GM10248 (cell line): ENCODE results near the gene RASL10A.

ENCODE experiments used
- CTCF ChIA-PET: fragments of 300-600 bp; sonication (Branson Sonifier 250); formaldehyde crosslinking; extraction: SDS; loops from one replicate; lab custom pipeline; 2021; ENCODE audit warnings: antibody characterized with exemption; lab: Yijun Ruan, JAX
- POLR2A ChIA-PET: fragments of 350-650 bp; sonication (Branson Sonifier 250); formaldehyde crosslinking; extraction: SDS; loops from one replicate; lab custom pipeline; 2020; ENCODE audit warnings: antibody characterized with exemption; lab: Yijun Ruan, JAX
- DNase-seq: peaks from one replicate; pipeline ENCODE4 v3.0.0; 2012; ENCODE audit errors: extremely low spot score
- CTCF ChIP-seq: IDR thresholded peaks from 2 replicates; pipeline ENCODE4 v1.5.1; 2012; ENCODE audit warnings: mild to moderate bottlenecking, low read depth; ENCODE audit errors: extremely low read depth, missing control alignments, control extremely low read depth

Gene RASL10A

DNA sequence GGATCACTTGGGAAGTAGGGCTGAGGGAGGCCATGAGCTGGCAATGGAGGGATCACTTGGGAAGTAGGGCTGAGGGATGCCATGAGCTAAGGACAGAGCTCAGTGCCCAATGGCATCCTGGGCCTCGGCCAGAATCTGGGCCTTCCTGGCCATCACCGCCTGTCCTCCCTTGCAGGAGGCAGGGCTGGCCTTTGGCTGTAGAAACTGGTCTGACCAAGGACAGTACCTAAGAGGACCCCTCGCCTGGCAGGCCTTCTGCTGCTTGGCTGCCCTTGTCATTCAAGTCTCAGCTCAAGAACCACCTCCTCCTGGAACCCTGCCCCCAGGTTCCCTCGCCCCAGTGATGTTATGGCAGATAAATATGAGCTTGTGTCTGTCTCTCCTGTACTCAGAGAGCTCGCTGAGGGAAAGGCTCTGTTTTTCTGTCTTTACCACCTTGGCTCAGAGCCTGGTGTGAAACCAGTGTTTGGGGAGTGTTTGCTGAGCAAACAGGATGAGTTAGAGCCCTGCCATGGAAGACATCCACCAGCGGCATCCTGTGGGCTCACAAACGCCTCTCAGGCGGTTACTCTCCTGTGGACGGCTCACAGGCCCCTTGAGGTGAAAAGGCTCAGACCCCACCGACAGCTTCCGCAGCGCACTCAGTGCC is 19.3 kb upstream of the RASL10A start:
- TF ChIP-seq CTCF: no peak
- ChIA-PET POLR2A (interaction anchor here (0.7 kb wide), 1 partner anchor 215 kb away, joined by 11 read pairs; no protein-coding TSS in a partner anchor), CTCF (interaction anchor here (0.8 kb wide), 1 partner anchor 21 kb away, joined by 3 read pairs; no protein-coding TSS in a partner anchor)
- DNase-seq: no peak

GRCh38 chr22:29334148-29334547 is 18.7 kb upstream of the RASL10A start:
- no peak for TF ChIP-seq CTCF
- DNase-seq: no peak
- ChIA-PET POLR2A (no interaction called here), CTCF (interaction anchor here (0.8 kb wide), 1 partner anchor 21 kb away, joined by 3 read pairs; no protein-coding TSS in a partner anchor)

DNA sequence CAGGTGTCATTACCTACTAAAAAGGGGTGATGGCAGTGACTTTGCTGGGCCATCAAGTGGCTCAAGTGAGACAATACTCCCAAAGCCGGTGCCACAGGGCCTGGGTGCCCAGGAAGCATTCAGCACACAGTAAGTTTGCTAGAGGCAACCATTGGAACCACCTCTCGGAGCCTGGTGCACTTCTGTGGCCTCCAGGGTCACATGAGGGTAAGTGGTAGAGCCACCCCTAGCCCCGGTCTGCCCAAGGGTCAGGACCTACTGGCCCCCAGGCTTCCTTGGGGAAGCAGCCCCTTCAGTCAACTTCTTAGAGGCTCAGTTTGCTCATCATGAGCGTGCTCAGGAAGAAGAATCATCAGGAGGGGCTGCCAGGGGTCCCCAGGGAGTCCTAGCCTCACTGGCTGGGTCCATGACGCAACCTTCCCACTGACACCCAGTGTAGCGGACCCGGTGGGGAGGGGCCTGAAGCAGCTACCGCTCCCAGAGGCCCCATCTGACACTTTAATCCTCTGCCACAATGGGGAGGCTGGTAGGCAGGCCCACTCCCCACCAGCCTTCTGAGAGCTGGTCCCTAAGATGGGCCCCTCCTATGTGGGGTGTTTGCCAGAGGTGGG is 17.5 kb upstream of the RASL10A start:
- POLR2A ChIA-PET: no interaction called here
- CTCF ChIA-PET: interaction anchor here (1.2 kb wide), 1 partner anchor 14 kb away, joined by 4 read pairs; no protein-coding TSS in a partner anchor
- no peak for DNase-seq
- no peak for TF ChIP-seq CTCF

DNA sequence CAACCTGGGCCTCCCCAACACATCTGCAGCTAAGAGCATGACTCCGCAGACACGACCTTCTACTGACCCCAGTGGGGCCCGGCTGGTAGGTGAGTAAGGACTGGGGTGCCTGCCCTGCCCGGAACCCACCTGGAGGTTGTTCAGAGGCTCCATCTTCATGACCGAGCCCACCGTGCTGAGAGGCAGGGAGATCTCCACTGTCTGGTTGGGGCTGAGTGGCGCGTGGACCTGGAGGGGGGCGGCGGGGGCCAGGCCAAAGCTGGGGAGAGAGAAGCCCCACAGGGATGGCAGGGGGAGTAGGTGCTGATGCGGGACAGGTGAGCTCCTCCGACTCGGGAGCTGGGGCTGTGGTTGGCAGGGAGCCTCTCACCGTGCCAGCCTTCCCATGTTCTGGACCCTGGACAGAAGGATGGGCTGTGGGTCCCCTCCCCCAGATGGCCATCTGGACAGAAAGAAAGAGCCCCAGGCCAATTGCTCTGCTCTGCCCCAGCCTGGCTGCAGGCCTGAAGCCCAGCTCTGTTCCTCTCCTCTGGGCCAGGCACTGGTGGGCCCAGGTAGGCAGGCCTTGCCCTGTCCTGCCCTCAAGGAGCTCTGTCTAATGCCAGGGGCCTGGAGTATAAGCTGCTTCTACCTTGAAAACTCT is 16.3 kb upstream of the RASL10A start:
- no peak for DNase-seq
- ChIA-PET CTCF (interaction anchor here (1.2 kb wide), 1 partner anchor 15 kb away, joined by 4 read pairs; no protein-coding TSS in a partner anchor), POLR2A (no interaction called here)
- no peak for TF ChIP-seq CTCF

DNA sequence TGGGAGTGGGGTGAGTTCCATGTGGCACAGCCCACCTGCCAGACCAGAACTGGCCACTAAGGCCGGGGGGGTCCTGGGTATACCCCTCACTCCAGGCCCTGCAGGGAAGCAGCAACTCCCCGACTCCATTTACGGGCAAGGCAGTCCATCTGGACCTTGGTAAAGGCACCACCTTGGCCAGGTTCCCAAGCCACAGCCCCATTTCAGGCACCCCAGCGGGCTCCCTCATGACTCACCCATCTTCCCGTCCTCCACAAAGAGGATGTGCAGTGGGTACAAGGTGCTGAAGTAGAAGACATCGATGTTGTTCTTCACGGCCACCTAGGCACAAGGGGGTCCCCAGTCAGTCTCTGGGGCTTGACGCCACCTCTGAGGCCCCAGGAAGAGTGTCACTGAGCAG is 15.7 kb upstream of the RASL10A start:
- no peak for DNase-seq
- TF ChIP-seq CTCF: no peak
- POLR2A ChIA-PET: no interaction called here
- CTCF ChIA-PET: no interaction called here

DNA sequence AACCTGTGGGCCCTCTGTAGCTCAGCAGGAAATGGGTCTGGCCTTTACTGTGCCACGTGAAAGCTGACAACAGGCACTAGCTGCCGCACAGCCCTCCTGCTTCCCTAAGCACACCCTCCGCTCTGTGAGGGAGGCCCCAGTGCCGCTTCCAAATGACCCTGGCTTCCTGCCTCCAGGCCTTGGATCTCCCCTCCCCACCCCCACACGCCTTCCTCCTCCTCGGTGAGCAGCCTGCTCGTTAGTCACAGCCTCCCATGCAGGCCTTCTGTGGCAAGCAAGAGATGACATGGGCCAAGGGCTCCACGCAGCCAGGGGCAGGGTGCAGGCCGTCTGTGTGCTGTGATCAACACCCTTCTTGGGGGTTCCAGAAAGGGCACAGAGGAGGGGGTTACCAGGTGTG is 15.3 kb upstream of the RASL10A start:
- POLR2A ChIA-PET: no interaction called here
- CTCF ChIA-PET: interaction anchor here (1.0 kb wide), 1 partner anchor 9 kb away, joined by 3 read pairs; no protein-coding TSS in a partner anchor

More for the DNA sequence above, 15.3 kb upstream of the RASL10A start:
- DNase-seq: no peak
- no peak for TF ChIP-seq CTCF
